D341Med (cell line): Measurements from ENCODE around the gene DNAH3.
"Not testable (repeated sequence)": the region's sequence is repeated elsewhere in the genome, so short reads cannot be mapped to it uniquely, and the experiment has no call there.

Experiments
- DNase-seq: peaks from one replicate; pipeline ENCODE4 v3.0.0; 2012; ENCODE audit warnings: low spot score

The DNAH3 gene

GRCh38 chr16:20944861-20945574 lies 205.6 kb downstream of the DNAH3 start:
- DNase-seq, result no peak

- no peak for DNase-seq
Measured at GRCh38 chr16:20942256-20942655, 208.4 kb downstream of the DNAH3 start.

- no peak for DNase-seq
Measured at GRCh38 chr16:20941636-20941926, 209.1 kb downstream of the DNAH3 start.

DNA sequence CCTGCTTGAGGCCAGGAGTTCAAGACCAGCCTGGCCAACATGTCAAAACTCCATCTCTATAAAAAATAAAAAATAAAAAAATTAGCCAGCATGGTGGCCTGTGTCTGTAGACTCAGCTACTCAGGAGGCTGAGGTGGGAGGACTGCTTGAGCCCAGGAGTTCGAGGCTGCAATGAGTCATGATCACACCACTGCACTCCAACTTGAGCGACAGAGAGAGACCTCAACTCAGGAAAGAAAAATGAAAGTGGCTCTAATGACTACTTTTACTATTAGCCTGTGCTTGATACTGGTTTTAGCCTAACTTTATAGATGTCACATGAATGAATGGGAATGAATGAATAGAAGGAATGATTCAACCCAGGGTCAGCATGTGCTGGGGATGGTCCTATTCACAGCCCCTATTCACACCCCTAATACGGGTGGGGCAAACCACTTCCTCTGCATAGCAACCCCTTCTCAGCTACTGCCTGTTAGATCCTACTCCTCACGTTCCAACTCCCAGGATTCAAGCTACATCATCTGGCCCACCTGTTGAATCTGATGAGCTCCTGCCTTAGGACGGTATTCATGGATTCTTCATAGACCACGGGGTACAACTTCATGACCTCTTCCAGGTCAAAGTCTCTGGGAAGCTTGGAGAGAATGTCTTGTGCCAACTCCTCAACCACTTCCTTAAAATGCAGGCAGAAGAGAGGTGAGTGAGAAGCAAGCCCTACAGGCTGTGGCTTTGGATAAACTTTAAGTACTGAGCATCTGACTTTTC lies 209.6 kb downstream of the DNAH3 start:
- no peak for DNase-seq

DNA sequence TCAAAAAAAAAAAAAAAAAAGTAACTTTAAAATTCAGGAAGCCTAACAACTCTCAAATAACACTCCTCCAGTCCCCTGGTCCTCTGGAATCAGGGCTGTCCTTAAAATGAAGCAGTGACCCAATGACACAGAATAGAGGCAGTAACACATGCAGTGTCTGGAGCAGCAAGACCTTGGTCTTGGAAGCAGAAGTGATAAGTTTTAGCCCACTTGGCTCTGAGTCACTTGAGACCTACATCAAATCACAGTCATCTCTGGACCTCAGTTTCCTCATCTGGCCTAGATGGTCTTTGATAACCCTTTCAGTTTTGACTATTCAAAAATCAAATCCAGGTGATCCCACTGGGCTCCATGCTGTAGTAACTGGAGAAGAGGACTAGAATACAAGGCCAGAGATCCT lies 211.0 kb downstream of the DNAH3 start:
- DNase-seq, result no peak

- no peak for DNase-seq
Measured at GRCh38 chr16:20938426-20938825, 212.2 kb downstream of the DNAH3 start.

- no peak for DNase-seq
Measured at GRCh38 chr16:20937736-20938135, 212.9 kb downstream of the DNAH3 start.

DNA sequence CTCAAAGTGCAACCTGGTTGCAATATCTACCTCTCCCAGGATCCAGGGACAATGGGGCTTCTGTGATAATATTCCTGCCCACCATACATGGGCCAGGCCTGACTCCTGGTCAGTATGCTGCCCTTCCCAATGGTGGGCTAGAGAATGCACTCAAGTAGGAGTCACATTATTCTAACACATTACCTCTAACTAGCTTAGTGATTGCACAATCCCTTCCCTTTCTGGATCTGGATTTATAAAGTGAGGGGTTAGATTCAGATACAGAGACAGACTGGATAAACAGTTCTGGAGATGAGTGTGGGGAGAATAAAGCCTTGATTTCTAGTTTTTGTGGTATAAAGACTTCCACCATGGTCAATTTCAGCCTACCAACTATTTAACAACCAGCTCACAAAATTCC lies 217.1 kb downstream of the DNAH3 start:
- DNase-seq, result no peak

- DNase-seq, result no peak
Measured at GRCh38 chr16:20931066-20931600, 219.5 kb downstream of the DNAH3 start.

DNA sequence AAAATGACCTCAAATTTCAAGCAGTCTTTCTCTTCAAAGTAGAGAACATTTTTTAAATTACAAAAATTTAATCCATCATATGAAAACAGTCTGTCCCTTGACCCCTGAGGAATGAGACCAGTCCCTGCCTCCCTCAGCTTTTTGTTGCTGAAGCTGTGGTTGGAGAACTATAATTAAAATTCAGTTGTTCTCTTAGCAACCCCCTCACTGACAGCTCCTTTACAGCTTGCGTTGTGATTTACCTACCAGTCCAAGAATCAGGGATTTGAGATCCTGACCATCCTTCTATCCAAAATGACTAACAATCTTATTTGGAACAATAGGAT lies 220.3 kb downstream of the DNAH3 start:
- no peak for DNase-seq

- DNase-seq, result not testable (repeated sequence)
Measured at GRCh38 chr16:20929676-20930364, 220.8 kb downstream of the DNAH3 start.

DNA sequence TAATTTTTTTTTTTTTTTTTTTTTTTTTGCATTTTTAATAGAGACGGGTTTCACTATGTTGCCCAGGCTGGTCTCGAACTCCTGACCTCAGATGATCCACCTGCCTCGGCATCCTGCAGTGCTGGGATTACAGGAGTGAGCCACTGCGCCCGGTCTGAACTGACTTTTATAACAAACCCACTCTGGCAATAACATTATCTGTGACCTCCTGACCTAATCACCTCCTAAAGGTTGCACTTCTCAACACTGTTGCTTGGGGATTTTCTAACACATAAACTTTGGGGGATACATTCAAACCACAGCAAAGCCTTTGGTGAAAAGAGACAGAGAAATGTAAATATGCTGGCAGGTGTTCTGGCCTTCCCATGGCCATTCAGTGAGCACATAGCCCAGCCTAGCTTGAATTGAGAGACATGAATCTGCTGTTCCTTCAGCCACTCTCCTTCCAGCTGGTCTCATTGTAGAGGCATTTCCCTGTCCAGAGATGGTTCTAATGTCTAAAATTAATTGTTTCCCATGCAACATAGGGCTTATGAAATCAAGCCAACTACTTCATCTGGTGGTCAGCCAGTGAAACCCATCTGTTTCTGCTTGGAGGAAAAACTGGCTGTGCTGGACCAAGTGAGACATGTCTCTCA lies 221.8 kb downstream of the DNAH3 start:
- DNase-seq, result no peak

DNA sequence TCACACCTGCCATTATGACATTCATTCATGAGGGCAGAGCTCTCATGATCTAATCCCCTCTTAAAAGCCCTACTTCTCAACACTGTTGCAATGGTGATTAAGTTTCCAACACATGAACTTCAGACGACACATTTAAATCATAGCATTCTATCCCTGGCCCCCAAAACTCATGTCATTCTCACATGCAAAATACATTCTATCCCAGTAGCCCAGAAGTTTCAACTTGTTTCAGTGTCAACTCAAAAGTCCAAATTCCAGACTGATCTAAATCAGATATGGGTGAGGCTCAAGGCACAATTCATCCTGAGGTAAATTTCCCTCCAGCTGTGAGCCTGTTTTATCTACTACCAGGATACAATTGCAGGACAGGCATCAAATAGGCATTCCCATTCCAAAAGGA lies 224.9 kb downstream of the DNAH3 start:
- DNase-seq, result no peak

- DNase-seq, result no peak
Measured at GRCh38 chr16:20923876-20924275, 226.8 kb downstream of the DNAH3 start.

DNA sequence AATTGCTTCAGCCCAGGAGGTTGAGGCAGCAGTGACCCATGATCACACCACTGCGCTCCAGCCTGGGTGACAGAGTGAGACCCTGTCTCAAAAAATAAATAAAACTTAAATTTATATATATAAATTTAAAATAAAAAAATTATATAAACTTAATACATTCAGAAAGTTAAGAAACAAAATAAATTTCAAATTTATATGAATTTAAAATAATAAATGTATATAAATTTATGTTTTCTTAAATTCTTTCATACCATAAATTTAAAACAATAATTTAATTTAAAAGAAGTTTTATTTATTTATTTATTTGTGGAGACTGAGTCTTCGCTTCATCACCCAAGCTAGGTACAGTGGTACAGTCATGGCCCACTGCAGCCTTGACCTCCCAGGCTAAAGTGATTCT lies 229.8 kb downstream of the DNAH3 start:
- no peak for DNase-seq

DNA sequence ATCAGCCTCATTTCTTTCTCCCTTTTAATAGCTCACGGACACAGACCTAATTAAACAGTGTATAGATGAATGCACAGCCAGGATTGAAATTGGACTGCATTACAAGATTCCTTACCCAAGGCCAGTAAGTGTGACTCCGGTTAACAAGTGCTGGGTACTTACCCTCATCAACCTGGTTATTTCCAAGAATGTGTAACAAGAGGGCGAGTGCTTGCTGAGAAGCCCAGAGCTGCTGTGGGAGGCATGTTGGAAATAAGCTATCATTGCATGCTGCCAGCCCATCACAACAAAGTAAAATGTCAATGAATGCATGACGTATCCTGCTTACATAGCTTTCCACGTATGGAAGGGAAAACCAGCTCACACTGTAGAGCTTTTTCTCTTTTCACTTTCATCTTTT lies 230.6 kb downstream of the DNAH3 start:
- DNase-seq, result no peak

DNA sequence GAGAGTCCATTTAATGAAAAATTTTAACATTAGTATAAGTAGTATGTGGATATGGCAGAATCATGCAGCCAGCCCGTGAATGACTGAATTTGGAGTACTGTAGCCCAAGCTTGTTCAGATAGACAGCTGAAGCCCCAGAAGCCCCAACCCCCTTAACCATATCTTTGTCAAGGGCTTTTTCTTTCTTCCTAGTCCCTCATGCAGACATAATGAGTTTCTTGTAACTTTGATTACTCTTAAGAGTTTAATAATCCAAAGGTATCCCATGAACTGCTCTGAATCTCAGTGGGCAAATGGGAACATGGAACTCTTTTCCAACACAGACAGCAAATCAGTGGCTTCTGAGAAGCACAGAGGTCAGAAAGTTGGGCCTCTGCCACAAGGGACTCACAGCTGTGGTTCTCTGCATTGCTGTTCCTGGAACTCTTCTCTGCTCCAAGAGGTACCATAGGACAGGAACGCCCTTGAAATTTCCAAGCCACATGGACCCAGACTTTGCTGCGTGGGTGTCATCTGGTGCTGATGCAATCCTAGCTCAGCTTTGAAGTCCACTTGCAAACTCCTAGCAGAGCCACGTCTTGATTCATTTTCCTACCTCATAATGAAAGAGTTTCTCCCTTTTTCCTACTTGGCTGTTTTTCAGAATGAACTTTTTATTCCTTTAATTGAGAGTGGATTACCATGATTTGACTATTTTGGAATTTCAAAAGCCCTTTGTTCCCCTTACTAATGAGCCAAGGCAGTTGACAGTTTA lies 232.0 kb downstream of the DNAH3 start:
- no peak for DNase-seq

DNA sequence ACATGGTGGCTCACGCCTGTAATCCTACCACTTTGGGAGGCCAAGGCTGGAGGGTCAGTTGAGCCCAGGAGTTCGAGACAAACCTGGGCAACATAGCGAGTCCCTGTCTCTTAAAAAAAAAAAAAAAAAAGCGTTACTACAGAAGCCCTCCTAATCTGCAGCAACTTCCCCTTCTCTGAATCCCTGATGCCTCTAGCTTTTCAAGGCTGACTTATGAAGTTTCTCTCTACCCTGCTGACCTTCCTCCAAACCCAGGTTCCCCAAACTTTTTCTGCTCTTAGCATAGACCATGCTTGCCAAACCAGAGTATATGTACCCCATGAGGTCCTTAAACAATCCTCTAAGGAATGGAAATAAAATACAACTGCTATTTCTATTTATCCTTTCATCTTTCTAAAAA lies 233.7 kb downstream of the DNAH3 start:
- no peak for DNase-seq

DNA sequence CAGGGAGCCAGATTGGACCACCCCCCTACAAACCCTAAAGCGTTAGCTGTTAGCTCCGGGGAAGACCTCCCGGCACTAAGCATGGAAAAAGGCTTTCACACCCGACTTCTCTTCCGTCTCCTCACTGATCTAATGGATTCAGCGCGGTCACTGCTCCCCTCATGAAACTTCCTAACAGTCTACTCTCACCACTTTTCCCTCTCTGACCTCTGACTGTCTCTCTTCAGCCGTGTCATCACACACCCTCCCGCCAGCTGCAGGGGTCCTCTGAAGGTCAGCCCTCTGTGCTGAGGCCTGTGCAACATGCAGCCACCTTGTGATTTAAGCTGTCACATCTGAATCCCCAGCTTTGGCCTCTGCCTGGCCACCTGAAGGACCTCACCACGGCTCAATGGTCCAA lies 234.4 kb downstream of the DNAH3 start:
- DNase-seq, result no peak

DNA sequence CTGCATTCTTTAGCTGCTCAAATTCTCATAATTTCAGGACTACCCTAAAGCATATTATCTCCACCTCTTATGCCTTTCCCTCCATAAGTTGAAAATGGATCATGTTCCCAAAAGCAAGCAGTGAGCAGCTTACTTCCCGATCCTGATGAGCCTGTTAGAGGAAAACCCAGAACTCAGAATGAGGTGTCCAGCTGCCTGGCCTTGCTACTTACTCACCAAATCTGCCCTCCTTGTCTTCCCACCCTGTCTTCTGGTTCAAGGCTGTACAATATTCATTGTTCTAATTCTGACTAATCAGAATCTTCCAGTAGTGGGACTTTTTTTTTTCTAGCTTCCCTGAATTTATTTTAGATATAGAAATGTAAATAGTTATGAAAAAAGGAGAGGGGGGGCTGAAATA lies 239.3 kb downstream of the DNAH3 start:
- no peak for DNase-seq

DNA sequence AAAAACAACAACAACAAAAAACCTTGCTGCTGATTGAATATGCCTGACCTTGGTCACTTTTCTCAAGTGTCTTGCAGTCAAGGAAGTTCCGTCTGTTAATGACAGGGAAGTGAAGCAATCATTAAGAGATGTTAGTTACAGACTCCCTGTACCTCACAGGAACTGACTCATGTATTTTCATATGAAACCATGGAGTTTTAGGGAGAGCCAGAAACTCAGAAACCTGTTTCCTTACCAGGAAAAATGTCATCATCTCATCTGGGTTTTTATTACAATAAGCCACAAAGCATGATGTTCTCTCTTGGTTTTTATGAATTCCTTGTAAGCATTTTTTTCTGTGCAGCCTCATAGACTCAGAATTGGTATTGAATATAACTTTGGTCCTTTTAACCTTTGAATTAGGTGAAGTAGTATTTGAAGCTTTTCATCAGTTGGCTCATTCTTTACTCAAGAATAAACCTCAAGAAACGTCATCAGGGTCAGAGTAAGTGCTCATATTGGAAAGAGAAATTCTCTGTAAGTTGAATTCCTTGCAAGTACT lies 239.8 kb downstream of the DNAH3 start:
- DNase-seq, result no peak
